HG03460 (cell line): ENCODE measurements around the gene PTF1A.

Experiments
- ATAC-seq: cut with Tn5 transposase; IDR thresholded peaks from one replicate; pipeline ENCODE4 v1.9.1; 2021; ENCODE audit not compliant: unreplicated experiment

Gene PTF1A

DNA sequence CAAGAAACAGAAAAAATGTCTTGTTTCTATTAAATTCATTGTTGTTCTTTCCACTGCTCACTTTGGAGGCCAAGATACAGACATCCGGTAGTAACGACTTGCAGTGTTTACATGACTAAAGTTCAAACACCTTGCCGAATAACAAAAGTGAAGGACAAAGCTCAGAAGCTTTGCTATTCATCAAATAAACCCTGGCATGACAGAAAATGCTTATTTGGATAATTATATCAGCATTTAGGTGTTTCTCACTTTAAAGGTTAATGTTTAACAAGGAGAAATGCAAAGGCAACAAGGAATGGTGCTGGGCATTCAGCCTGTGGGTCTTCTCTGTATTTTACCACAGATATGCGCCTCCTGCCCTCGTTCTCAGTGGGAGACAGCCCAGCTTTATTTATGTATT lies 5.4 kb upstream of the PTF1A start:
- ATAC-seq, result no peak

DNA sequence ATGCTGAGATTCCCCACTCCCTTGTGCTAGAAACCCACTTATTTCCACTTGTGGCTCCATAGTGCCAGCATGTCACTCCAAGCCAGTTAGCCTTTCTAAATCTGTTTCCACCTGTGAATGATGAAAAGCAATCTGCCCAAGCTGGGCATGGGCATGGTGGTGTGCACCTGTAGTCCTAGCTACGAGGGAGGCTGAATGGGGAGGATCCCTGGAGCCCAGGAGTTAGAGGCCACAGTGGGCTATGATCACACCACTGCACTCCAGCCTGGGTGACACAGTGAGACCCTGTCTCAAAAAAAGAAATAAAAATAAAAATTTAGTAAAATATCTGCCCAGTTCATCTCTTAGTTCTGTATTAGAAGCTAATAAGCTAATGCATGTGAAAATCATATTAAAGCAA lies 5.0 kb upstream of the PTF1A start:
- ATAC-seq, result no peak

- no peak for ATAC-seq
These were observed 3.1 kb upstream of the PTF1A start for GRCh38 chr10:23189024-23189423.

DNA sequence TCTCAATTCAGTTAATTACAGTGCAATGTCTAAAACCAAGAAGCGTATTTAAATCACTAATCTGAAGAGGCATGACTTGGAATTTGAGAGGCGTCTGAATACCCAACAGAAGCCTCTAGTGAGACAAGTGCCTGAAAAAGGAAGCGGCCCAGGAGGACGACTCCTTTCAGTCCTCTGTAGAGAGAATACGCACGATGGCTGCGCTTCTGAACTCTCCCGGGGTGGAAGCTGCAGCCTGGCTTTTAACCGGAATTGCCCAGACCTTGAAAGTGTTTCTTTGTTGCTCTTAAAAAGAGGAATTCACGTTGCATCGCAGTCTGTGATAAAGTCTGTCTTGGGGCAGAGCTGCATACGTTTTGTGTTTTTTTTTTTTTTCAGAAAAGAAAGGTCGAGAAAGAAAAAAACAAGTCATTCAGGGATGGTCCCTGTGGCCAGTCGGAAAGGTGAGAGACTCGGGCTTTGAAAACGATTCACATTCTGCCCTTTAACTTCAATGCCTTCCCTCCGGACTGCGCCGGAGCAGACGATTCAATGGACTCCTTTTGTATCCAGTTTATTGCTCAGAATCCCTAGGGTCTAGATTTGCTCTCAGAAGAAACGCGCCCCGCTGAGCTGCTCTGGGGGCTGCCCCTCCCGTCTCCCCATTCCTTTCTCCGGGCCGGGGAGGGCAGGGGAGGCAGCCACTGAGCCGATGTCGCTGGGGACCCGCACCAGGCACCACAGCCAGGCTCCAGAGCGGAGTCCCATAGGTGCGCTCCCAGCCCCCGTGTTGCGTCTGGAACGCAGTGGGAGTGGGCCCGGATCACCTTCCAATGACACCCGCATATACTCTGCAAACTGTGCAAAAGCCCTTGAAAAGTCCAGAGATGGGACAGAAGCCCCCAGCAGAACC lies 994 bp upstream of the PTF1A start:
- ATAC-seq, result no peak

DNA sequence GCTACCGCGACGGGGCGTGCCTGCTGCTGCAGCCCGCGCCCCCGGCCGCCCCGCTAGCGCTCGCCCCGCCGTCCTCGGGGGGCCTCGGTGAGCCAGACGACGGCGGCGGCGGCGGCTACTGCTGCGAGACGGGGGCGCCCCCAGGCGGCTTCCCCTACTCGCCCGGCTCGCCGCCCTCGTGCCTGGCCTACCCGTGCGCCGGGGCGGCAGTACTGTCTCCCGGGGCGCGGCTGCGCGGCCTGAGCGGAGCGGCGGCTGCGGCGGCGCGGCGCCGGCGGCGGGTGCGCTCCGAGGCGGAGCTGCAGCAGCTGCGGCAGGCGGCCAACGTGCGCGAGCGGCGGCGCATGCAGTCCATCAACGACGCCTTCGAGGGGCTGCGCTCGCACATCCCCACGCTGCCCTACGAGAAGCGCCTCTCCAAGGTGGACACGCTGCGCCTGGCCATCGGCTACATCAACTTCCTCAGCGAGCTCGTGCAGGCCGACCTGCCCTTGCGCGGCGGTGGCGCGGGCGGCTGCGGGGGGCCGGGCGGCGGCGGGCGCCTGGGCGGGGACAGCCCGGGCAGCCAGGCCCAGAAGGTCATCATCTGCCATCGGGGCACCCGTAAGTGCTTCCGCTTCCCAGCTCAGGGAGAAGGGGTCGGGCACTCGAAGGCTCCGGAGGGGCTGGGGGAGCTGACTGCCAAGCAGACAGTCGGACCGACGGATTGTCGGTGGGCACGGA lies 761 bp downstream of the PTF1A start:
- no peak for ATAC-seq

- no peak for ATAC-seq
These were observed 1.4 kb downstream of the PTF1A start for GRCh38 chr10:23193435-23194074.

GRCh38 chr10:23194471-23194965 lies 2.4 kb downstream of the PTF1A start:
- no peak for ATAC-seq

DNA sequence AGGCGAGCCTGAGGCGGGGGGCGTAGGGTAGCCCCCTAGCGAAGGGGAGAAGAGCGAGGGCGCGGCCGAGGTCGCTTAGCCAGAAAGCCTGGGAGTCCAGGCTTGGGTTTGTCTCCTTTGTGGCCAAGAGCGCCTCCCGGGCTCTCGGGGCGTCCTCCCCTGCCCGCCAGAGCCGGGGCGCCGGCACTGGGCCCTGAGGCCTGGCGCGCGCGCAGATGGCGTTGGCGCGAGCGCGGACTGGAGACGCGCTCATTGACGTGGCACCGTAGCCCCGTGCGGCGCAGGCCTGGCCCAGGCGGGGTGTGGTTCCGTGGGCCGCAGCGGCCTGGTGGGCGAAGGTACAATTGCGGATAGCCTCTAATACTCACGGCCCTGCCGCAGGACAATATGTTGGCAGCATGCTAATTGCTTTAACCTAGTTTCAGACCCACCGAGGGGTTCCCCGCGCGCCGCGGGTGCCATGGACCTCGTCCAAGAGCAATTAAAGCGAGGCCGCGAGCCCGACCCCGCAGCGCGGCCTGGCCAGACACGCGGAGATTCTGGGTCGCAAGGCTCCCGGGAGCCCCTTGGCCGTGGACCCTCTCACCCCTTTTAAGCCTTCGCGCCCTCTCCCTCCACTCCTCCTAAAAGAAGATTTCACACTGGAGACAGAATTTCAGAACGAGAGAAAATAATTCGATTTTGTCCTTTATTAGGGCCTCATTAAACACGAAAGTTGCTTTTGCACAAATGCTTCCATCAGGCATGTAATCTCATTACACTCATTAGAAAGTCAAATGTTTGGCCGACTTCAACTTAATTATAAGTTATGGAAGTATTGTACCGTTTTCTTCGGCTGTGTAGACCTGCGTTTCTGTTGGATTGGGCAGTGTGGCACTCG lies 3.1 kb downstream of the PTF1A start:
- no peak for ATAC-seq

DNA sequence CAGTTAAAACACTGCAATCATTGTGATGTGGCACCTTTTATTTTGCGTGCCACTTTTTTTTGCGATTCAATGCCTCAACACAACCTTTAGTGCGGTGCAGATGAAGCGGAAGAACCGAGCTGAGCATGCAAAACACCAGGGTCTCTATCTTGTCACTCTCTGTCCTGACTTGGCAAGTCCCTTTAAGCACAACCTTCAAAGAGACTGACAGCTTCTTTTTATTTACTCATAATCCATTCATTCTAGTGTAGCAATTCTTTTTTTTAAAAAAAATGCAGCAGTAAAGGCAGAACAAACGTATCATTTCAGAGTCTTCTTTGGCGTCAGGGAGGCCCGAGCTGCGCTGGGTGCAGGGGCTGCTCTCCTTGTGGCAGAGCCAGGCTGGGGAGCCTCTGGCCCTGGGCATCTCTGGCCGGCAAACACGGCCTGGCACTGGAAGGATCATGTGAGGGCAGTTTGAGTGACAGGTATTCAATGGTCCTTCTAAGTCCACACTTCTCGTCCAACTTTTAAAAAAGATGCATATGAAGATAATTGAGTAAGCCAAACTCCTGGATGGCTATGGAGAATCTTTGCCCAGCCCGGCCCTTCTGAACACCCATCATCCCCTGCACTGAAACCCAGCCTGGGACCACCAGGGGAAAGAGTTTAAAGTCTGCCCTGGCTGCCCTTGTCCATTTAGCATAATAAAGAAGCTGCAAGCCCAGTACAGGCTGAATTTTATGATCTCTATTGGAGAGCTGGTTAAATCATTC lies 3.9 kb downstream of the PTF1A start:
- no peak for ATAC-seq

DNA sequence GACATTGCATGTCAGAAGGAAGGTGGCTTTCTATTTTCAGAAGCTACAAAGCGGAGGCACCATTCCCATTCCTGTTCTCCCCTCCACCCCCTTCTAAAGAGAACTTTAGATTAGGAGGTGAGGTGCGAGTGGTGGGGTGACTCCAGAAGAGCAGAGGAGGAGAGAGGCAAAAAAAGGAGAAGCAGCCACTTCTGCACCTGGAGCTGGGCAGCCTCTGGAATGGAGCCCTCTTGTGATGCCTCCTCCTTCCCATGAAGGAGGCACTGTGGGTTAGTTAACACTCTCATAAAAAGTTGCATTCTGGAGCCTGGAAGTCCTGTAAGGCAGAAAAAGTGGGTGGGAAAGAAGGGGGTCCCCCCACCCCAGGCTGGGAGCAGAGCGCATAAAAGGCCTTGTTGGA lies 4.8 kb downstream of the PTF1A start:
- no peak for ATAC-seq

DNA sequence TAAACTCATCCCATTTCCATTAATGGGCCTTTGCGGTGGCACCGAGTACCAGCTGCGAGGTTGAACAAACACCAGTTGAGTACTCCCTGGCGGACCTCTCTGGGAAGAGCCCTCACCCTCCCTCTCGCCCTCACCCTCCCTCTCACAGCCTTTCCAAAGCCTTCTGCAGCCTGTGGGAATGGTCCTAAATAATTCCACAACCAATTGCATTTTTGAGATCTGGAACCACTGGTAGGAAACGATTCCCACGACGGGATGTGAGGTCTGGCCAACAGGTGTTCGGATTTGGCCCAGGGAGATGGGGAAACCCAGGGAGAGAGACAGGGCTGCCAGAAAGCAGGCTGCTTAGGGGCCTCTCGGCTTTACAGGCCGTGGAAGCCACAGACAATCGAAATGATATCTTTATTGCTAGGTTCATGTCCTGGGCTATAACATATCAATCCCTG lies 5.3 kb downstream of the PTF1A start:
- ATAC-seq, result no peak

GRCh38 chr10:23198610-23198939 lies 6.5 kb downstream of the PTF1A start:
- no peak for ATAC-seq

- no peak for ATAC-seq
These were observed 7.0 kb downstream of the PTF1A start for GRCh38 chr10:23198940-23199767.

GRCh38 chr10:23199768-23200511 lies 7.8 kb downstream of the PTF1A start:
- ATAC-seq, result no peak

DNA sequence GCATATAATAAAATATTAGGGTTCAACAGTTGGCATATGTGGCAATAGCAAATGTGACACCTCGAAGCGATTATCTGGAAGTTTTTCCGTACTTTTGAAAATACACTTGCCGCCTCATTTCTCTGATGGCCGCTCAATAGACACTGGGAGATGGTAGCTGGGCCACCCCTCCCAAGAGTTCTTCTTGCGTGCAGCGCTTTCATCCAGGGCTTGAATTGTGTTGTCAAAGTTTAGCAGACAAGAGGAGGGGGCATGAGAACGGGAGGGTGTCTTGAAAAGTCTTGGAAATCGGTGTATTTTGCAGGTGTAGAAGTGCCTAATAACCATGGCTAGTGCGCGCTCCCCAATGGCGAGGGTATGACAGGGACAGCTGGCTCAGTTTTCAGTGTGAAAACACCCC lies 8.5 kb downstream of the PTF1A start:
- ATAC-seq, result no peak

GRCh38 chr10:23200997-23201652 lies 9.0 kb downstream of the PTF1A start:
- ATAC-seq, result no peak

GRCh38 chr10:23201837-23202236 lies 9.7 kb downstream of the PTF1A start:
- no peak for ATAC-seq

DNA sequence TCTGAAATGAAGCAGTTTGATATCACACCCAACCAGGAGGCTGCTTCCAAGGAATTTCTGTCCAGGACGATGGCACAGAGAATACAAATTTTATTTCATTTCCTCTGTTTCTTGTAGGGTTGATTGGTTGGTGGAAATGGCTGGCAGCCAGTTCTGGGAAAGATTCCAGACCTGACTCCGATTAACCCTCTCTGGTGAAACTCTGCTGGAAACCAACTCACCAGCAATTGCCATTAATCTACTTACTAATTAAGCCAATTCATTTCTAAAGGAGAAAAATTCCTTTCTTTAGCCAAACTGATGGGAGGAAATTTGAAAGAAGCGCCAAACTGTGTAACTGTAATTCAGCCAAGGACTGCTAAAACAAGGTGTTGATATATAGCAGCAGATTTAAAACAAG lies 10.7 kb downstream of the PTF1A start:
- no peak for ATAC-seq
